Glutamatergic neuron (in vitro differentiated cells): ENCODE measurements around the gene OPTC. TPM values are rescaled to one million over a fixed set of nuclear protein-coding genes. Genes with fewer than 3 reads are reported as not detected.

Experiments
- DNase-seq: peaks from one replicate; pipeline ENCODE4 v3.0.0; 2022
- H3K27ac Mint-ChIP-seq: one replicate; pipeline ENCODE4 v1.8.0; 2020; ENCODE audit warnings: mild to moderate bottlenecking, mixed read lengths, inconsistent platforms; ENCODE audit not compliant: unreplicated experiment
- H3K27me3 Mint-ChIP-seq: one replicate; pipeline ENCODE4 v1.8.0; 2020; ENCODE audit warnings: mild to moderate bottlenecking, moderate library complexity, mixed read lengths, inconsistent platforms; ENCODE audit not compliant: unreplicated experiment
- H3K36me3 Mint-ChIP-seq: one replicate; pipeline ENCODE4 v1.8.0; 2020; ENCODE audit warnings: mild to moderate bottlenecking, mixed read lengths, inconsistent platforms; ENCODE audit not compliant: unreplicated experiment
- H3K4me1 Mint-ChIP-seq: one replicate; pipeline ENCODE4 v1.8.0; 2020; ENCODE audit warnings: mild to moderate bottlenecking, low read depth, mixed read lengths, inconsistent platforms; ENCODE audit not compliant: unreplicated experiment
- H3K4me3 Mint-ChIP-seq: one replicate; pipeline ENCODE4 v1.8.0; 2020; ENCODE audit warnings: mild to moderate bottlenecking, mixed read lengths, inconsistent platforms; ENCODE audit not compliant: unreplicated experiment
- H3K9me3 Mint-ChIP-seq: one replicate; pipeline ENCODE4 v1.8.0; 2020; ENCODE audit warnings: mild to moderate bottlenecking, moderate library complexity, mixed read lengths, inconsistent platforms; ENCODE audit not compliant: unreplicated experiment
- total RNA-seq: library from RNA; stranded (reverse); fragmentation: NEBNext Ultra II Directional; extraction: Animal tissue kit (Norgen Biotek cat#: 25700); gene quantifications from one replicate; pipeline ENCODE4 v1.2.1, GENCODE V29; 2021; ENCODE audit not compliant: unreplicated experiment
- TF ChIP-seq, protein P1 (sequence below): fragments of 200-600 bp; sonication (generic); IDR thresholded peaks from one replicate; pipeline ENCODE4 v1.5.0; 2021; ENCODE audit not compliant: partially characterized antibody, unreplicated experiment

The OPTC gene
- total RNA-seq, 1 donor from 2014 or later: not detected

DNA sequence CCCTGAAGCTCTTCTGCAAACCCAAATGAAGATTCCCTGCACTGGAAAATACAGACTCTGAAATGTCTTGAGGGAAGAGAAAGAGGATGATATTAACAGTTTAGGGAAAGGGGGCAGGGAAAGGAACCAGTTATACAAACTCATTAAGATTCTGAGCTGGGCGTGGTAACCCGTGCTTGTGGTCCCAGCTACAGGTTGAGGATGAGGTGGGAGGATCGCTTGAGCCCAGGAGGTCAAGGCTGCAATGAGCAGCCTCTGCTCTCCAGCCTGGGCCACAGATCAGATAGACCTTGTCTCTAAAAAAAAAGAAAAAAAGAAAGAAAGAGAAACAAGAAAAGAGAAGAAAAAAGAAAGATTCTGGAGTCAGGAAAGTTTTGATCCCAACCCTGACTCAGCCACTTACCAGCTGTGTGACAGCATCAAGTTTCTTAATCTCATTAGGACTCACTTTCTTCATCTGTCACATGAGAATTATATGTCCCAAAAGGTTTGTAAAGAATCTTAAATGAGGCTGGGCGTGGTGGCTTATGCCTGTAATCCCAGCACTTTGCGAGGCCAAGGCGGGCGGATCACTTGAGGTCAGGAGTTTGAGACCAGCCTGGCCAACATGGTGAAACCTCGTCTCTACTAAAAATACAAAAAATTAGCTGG, 53.9 kb downstream of the OPTC start:
- Mint-ChIP-seq H3K9me3 (peaks cover 2% of the 10 kb centered on the region), H3K4me1 (peaks cover 8% of the 10 kb centered on the region), H3K36me3 (no peaks in the 10 kb centered on the region), H3K27me3 (no peaks in the 10 kb centered on the region), H3K4me3 (peak overlapping the region; percentile 25), H3K27ac (no peak overlapping the region)
- TF ChIP-seq, protein P1, sequence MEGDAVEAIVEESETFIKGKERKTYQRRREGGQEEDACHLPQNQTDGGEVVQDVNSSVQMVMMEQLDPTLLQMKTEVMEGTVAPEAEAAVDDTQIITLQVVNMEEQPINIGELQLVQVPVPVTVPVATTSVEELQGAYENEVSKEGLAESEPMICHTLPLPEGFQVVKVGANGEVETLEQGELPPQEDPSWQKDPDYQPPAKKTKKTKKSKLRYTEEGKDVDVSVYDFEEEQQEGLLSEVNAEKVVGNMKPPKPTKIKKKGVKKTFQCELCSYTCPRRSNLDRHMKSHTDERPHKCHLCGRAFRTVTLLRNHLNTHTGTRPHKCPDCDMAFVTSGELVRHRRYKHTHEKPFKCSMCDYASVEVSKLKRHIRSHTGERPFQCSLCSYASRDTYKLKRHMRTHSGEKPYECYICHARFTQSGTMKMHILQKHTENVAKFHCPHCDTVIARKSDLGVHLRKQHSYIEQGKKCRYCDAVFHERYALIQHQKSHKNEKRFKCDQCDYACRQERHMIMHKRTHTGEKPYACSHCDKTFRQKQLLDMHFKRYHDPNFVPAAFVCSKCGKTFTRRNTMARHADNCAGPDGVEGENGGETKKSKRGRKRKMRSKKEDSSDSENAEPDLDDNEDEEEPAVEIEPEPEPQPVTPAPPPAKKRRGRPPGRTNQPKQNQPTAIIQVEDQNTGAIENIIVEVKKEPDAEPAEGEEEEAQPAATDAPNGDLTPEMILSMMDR: no peak
- DNase-seq: no peak

GRCh38 chr1:203548892-203549291, 54.9 kb downstream of the OPTC start:
- Mint-ChIP-seq H3K27me3 (no peaks in the 10 kb centered on the region), H3K4me3 (no peak overlapping the region), H3K4me1 (peaks cover 8% of the 10 kb centered on the region), H3K27ac (no peak overlapping the region), H3K36me3 (no peaks in the 10 kb centered on the region), H3K9me3 (peaks cover 2% of the 10 kb centered on the region)
- DNase-seq: no peak
- TF ChIP-seq, protein P1: no peak

- no peak for DNase-seq
- no peaks in the 10 kb centered on the region for H3K36me3 Mint-ChIP-seq
- H3K27ac Mint-ChIP-seq: no peak overlapping the region
- peaks cover 8% of the 10 kb centered on the region for H3K4me1 Mint-ChIP-seq
- TF ChIP-seq, protein P1: no peak
- no peak overlapping the region for H3K4me3 Mint-ChIP-seq
- H3K27me3 Mint-ChIP-seq: no peaks in the 10 kb centered on the region
- H3K9me3 Mint-ChIP-seq: no peaks in the 10 kb centered on the region
Measured at GRCh38 chr1:203549309-203549708, 55.4 kb downstream of the OPTC start.

DNA sequence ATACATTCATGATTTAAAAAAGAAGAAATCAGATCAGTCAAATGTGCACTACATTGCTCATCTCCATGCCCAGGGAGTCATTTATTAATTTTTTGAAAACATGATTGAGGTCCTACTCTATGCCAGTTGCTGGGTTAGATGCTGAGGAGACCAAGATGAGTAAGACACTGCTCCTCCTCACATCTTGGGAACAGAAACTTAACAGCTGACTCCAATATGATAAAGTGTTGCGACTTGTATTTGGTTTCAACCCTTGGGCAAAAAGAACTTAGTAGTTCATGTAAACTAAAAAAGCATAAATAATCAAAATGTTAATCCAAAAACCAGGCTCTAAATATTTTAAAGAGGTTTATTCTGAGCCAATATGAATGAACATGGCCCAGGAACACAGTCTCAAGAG, 56.9 kb downstream of the OPTC start:
- Mint-ChIP-seq H3K36me3 (no peaks in the 10 kb centered on the region), H3K27ac (no peak overlapping the region), H3K4me1 (peaks cover 17% of the 10 kb centered on the region), H3K9me3 (no peaks in the 10 kb centered on the region), H3K27me3 (no peaks in the 10 kb centered on the region), H3K4me3 (no peak overlapping the region)
- DNase-seq: no peak
- TF ChIP-seq, protein P1: no peak

DNA sequence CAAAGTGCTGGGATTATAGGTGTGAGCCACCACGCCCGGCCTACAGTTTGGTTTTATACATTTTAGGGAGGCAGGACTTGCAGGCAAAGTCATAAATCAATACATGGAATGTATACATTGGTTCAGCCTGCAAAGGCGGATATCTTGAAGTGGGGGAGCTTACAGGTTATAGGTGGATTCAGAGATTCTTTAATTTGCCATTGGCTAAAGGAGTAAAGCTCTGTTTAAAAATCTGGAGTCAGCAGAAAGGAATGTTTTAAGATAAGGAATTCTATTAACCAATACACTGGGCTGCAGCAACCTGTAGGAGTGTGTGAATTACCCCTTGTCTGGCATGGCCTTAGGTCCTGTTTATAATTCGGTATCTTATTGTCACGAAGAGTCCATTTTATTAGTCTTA, 57.6 kb downstream of the OPTC start:
- Mint-ChIP-seq H3K9me3 (peaks cover 4% of the 10 kb centered on the region), H3K27me3 (no peaks in the 10 kb centered on the region), H3K27ac (no peak overlapping the region), H3K4me3 (no peak overlapping the region), H3K36me3 (no peaks in the 10 kb centered on the region), H3K4me1 (peaks cover 24% of the 10 kb centered on the region)
- no peak for DNase-seq
- TF ChIP-seq, protein P1: no peak
